NCI-H2081 treated with DMSO at 0.1 percent for 48 hours (cell line): ENCODE measurements around the gene AMOTL2.

ENCODE experiments used
- DNase-seq: peaks from one replicate; lab custom pipeline; 2025; lab: John Stamatoyannopoulos, UW

Gene AMOTL2

GRCh38 chr3:134378818-134379217 is 4.6 kb upstream of the AMOTL2 start:
- DNase-seq = no peak

DNA sequence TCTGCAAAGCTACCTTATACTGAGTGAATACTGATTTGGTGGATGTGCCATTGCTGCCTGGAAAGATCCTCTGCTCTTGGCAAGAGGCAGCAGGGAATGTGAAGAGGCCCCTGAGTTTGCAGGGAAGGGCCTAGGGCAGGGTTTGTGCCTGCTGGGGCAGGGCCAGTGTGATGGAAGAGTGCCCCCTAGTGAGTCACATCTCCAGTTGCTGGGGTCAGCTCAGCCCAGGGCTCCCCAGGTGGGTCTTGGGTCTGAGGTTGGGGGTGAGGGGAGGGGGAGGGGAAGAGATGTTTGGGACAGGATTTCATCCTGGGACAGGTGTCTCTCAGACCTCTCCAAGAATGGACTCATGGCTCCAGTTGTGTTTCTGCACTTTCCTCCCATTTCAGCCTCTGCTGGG is 4.1 kb upstream of the AMOTL2 start:
- no peak for DNase-seq

DNA sequence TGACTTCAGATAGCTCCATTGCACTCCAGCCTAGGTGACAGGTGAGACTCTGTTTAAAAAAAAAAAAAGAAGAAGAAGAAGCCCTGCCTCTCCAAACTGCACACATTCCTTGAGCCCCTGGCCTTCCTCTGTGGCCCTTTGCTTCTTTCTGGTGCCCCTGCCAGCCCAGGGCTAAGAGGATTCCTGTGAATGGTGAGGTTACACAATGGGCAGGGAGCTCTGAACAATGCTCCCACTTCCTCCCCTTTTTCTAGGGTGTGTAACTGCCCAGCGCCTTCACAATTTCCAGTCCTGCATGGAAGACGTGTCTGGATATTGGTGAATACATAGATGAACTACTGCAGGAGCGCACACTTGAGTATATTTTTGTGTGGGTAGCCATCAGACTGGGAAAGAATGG is 3.6 kb upstream of the AMOTL2 start:
- no peak for DNase-seq

- DNase-seq = no peak
These were observed 2.7 kb upstream of the AMOTL2 start for GRCh38 chr3:134376786-134377426.

DNA sequence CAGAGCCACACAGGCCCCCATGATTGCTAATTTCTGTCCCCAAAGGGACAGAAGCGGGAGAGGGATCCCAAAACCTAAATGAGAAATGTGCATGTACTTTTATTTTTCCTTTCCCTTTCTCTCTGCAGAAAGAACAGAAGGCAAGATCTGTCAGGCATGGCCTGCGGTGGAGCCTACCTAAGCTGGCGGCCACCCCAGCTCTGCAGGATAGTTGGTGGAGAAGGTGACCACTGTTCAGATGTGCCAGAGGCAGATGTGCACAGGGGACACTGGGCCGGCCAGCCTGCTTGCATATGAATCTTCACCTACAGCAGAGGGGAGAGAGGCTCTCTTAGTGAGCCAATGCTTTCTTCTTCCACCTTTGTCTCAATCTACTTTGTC is 2.1 kb upstream of the AMOTL2 start:
- DNase-seq = no peak

GRCh38 chr3:134375582-134376384 is 1.5 kb upstream of the AMOTL2 start:
- DNase-seq = no peak

DNA sequence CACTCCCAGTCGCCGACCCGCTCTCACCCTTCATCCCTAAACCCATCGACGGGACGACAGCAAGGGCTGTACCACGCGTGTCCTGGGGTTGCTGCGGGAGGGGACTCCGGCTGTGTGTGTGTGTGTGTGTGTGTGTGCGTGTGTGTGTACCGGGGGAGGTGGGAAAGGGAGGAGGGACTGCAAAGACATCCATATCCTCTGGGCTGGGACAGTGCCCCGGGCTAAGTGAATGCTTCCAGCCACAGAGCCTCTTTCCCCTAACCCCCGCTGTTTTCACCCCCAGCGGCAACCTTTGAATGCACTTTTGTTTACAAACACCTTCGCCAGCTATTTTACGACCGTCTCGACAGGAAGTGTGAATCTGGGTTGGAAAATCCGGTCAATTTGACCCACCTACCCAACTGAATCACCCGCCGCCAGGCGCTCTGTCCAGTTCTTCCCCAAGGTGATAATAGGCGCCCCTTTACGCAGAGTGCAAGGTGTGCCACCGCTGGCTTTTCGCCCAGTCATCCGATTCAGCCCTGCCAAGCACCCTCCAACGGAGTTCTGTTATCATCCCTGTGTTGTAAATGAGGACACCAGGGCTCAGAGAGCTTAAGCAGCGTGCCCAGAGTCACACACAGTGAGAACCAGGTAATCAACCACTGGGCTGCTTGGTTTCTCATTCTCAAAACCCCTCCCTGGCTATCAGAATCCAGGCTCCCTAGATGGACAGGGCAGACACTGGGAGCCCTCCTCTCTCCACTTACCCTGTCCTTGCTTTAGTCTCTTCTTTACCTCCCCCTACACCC is 739 bp upstream of the AMOTL2 start:
- DNase-seq = no peak

DNA sequence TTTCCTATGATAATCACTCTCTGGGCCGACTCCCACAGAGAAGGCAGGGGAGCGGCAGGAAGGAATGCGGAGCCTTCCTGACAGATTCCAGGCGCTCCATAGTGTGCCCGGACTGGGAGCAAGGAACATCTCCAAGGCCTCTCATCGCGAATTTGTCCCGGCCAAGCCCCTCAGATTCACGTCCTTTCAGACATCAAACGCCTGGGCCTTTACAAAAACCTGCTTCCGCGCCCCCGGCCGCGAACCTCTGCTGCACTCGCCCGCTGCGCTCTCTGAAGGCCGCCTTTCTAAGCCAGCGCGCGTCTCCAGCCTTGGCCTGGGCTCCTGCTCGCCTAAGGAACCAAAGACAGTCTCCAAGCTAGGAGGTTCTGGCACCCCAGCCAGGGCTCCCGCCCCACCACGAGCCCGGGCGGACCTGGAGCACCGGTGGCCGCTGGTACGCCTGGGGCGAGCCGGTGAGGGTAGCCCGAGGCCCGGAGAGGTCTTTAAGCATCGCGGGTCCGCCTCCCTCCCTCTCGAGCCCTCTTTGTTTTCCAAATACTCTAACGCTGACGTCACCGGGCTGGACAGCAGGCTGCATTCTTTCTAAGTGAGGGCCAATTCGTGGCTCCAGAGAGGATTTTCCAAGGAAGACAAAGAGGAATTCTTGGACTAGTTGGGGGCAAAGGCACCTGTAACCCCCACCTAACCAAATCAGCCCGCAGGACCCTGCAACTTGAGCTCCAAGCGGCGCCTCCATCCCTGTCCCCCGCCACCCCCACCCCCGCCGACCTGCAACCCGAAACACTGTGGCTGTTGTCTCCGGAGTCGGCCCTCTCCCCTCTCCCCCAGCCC is 759 bp downstream of the AMOTL2 start:
- DNase-seq = no peak

GRCh38 chr3:134372396-134373270 is 1.6 kb downstream of the AMOTL2 start:
- no peak for DNase-seq

GRCh38 chr3:134371542-134372324 is 2.5 kb downstream of the AMOTL2 start:
- DNase-seq = no peak

DNA sequence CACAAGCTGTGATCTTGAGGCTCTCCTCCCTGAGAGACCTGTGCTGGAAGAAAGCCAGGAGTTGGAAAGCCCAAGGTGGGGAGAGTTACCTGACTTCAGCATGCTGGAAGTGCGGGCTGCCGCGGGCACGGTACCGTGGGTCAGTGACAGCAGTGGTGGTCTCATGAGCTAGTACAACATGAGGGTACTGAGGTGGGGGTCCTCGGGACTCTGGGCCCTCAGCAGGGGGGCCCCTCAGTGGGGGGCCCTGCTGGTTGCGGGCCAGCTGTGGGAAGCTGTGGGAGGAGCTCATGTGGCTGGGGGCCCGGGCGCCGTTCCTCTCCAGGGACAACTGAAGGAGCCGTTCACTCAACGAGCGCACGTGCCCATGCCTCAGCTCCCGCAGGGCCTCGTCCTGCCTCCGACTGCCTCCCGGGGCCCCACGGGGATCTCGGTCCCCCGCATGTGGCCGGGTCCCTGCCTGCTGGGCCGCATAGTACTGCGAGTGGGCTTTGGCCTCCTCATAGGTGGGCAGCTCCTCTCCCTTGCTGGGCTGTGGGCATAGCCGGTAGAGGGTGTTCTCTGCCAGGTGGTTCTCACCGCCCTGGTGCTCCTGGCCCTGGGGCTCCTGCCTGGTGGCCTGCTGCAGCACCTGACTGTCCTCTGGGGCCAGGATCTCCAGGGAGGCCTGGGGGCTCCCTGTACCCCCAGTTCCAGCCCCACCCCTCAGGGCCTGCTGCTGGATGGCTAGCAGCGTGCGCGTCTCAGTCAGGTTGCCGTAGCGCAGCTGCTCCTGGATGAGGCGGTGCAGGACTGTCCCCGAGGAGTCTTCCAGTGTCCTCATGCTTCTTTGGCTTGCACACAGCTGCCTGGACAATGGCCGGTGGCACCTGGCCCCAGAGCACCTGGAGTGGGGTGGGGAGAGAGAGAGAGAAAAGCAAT is 3.4 kb downstream of the AMOTL2 start:
- no peak for DNase-seq

GRCh38 chr3:134369861-134370596 is 4.2 kb downstream of the AMOTL2 start:
- DNase-seq = no peak

DNA sequence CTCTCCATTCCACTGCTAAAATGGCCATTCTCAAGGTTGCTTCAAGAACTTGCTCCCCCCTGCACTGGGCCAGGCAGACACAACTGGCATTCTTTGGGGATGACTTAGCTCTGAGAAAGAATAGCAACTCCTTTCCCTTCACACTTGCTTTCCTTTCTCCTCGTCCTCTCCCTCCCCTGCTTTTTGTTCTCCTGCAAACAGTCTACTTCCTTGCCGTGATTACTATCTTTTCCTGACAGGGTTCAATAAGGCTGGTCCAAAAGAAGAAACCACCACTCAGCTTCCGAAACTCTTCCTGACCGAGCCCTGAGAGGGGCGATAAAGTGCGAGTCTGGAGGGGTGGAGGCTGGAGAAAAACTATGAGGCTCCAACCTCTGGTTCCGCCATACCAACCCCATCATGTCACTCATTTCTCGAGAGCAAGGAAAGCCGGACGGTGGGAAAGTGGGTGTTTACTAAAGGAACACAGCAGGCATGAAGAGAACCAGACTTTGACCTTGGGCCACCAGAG is 5.0 kb downstream of the AMOTL2 start:
- DNase-seq = no peak

DNA sequence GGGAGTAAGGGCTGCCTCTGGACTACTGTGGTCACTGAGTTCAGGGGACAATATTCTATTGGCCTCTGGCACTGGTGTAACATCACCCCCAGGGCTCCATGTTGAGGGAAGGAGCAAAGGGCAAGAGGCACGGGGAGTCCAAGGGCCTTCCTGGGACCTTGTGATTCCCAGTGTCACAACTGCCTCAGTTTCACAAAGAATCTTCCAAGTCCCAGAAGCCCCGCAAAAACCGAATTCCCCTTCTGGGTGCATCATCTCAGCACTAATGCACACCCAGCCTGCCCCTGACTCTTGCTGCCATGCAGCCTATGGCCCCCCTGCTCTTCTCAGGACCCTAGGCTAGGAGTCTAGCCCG is 5.5 kb downstream of the AMOTL2 start:
- DNase-seq = no peak

GRCh38 chr3:134367869-134368750 is 6.1 kb downstream of the AMOTL2 start:
- DNase-seq = no peak

DNA sequence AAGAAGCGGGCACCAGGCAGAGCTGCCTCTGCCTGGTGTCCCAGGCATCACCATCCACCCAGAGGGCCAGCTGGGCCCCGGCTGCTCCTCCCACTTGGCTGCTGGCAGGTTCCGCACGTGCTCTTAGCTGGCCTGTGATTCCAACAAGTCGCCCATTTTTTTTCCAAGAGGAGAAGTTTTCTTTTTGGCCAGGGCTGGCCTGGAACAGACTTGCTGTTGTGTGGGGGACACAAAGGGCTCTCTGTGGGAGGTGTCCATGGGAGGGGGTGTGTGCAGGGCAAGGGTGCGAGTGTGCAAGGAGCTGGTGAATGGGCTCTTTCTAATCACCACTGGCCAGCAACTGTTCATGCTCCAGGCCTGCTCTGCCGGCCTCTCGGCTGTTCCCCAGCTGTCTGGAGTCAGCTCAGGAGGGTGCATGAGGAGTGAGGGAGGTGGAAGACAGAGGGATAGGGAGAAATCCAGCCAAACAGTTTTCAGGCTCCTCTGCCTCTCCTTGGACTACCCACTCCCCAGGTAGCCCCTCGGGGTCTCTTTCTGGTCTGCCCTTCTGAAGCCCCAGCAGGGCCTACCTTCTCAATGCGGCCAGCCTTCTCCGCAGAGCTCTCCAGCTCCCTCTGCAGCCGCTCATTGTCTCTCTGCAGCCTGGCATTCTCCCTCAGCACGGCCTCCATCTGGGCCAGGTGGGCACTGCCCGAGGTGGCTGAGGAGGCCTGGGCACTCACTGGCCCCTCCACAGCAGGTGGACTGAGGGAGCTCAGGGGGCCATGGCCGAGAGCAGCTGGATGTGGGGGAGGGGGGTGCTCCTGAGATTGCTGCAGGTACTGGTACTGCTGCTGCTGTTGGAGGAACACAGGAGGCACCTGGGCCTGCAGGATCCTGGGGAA is 7.1 kb downstream of the AMOTL2 start:
- DNase-seq = no peak
